Esophagus squamous epithelium (tissue), 5 donors: ENCODE measurements around the gene DSG4. TPM values are rescaled to one million over a fixed set of nuclear protein-coding genes. Genes with fewer than 3 reads are reported as not detected.

Experiments used
- DNase-seq: peaks from one replicate; lab custom pipeline; 2025; lab: John Stamatoyannopoulos, UW
- H3K27ac ChIP-seq, 4 donors: fragments of 200-600 bp; sonication (generic); one replicate each; pipeline ENCODE4 v1.5.1; 2016 to 2019; ENCODE audit warnings: mild to moderate bottlenecking in 1 of 4
- H3K27me3 ChIP-seq, 4 donors: fragments of 200-600 bp; sonication (generic); 1 replicate in 3 of 4; 2 replicates in 1 of 4; pipeline versions ENCODE4 v1.5.1 to v1.6.0; 2017 to 2021; ENCODE audit warnings: antibody characterized with exemption in 1 of 4
- H3K36me3 ChIP-seq, 3 donors: fragments of 200-600 bp; sonication (generic); one replicate each; pipeline ENCODE4 v1.5.1; 2016 to 2019
- H3K4me1 ChIP-seq, 3 donors: fragments of 200-600 bp; sonication (generic); one replicate each; pipeline ENCODE4 v1.5.1; 2017 to 2019
- H3K4me3 ChIP-seq, 4 donors: fragments of 200-600 bp; sonication (generic); 1 replicate in 3 of 4; 2 replicates in 1 of 4; pipeline ENCODE4 v1.5.1; 2016 to 2019; ENCODE audit warnings: mild to moderate bottlenecking in 2 of 4, moderate library complexity in 1 of 4
- H3K9me3 ChIP-seq, 3 donors: fragments of 200-600 bp; sonication (generic); one replicate each; pipeline ENCODE4 v1.5.1; 2016 to 2019
- POLR2A ChIP-seq, 4 donors: fragments of 450-650 bp; IDR thresholded peaks; one replicate each; pipeline ENCODE4 v1.6.1; 2017; ENCODE audit warnings: antibody characterized with exemption in 4 of 4, mild to moderate bottlenecking in 4 of 4, moderate library complexity in 3 of 4
- WGBS, 2 donors: methylation state at CpG; one replicate each; pipeline ENCODE4 v1.1.5; 2018; 5-methylcytosine and 5-hydroxymethylcytosine counted together
- intact Hi-C: fragments of 100-400 bp; cut with DNase I; formaldehyde crosslinking; loops from one replicate; pipeline ENCODE4 v1.15.0; 2022
- total RNA-seq, 4 donors: library from RNA; depleted of rRNA; stranded (reverse); fragments of >200 nt; gene quantifications; one replicate each; pipeline ENCODE4 v1.1.0, GENCODE V29; 2016
- TF ChIP-seq, protein P1 (sequence below), 6 experiments: fragments of 450-650 bp in 4 of 6; fragments of 200-600 bp in 2 of 6; sonication (generic) in 2 of 6; IDR thresholded peaks; one replicate each; pipeline ENCODE4 v1.5.1; 2016 to 2019; ENCODE audit warnings: antibody characterized with exemption in 6 of 6, mild to moderate bottlenecking in 4 of 6, moderate library complexity in 4 of 6
- donor health status: DM: yes; HTN: yes; CAD: no.

Gene DSG4
- total RNA-seq, 4 donors from 2014 or later, result not detected

DNA sequence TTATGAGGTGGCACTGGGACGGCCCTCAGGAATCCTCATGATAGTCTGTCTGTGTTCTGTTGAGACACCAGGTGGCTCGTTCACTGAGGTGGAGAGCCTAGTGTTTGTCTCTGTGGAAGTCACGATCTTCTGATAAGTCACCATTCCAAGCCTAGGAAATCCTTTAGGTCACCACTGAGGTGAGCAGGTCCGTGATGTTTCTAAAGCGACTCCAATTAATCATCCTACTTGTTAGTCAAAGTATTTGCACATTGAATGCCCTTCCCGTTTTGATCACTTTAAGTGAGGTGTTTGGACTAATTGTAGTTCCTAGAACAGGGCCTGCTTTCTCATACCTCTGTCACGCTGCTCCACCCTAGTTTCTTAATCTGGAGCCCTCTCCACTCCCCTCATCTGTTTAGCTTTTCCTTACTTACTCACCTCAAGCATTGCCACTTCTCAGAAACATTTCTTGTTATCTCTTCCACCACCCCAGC is 42.9 kb downstream of the DSG4 start:
- no peaks in the 10 kb centered on the region for H3K27me3 ChIP-seq
- TF ChIP-seq POLR2A (IDR thresholded peaks at IDR 0.05), result no peak
- TF ChIP-seq, protein P1, sequence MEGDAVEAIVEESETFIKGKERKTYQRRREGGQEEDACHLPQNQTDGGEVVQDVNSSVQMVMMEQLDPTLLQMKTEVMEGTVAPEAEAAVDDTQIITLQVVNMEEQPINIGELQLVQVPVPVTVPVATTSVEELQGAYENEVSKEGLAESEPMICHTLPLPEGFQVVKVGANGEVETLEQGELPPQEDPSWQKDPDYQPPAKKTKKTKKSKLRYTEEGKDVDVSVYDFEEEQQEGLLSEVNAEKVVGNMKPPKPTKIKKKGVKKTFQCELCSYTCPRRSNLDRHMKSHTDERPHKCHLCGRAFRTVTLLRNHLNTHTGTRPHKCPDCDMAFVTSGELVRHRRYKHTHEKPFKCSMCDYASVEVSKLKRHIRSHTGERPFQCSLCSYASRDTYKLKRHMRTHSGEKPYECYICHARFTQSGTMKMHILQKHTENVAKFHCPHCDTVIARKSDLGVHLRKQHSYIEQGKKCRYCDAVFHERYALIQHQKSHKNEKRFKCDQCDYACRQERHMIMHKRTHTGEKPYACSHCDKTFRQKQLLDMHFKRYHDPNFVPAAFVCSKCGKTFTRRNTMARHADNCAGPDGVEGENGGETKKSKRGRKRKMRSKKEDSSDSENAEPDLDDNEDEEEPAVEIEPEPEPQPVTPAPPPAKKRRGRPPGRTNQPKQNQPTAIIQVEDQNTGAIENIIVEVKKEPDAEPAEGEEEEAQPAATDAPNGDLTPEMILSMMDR (IDR thresholded peaks at IDR 0.05), result peak in 1 of 6 experiments; percentile 31
- peaks cover 0 to 53% (median 0%) of the 10 kb centered on the region in 3 donors for H3K4me1 ChIP-seq
- no peak overlapping the region for H3K4me3 ChIP-seq
- WGBS, 2 donors, result 33 to 41% methylated on average over 7 of the region's 7 CpGs
- H3K9me3 ChIP-seq, result no peaks in the 10 kb centered on the region
- H3K36me3 ChIP-seq, result no peaks in the 10 kb centered on the region
- no peak for DNase-seq
- intact Hi-C loops, result no loop called here
- peak overlapping the region; percentile 60 to 91 (median 77) for H3K27ac ChIP-seq

DNA sequence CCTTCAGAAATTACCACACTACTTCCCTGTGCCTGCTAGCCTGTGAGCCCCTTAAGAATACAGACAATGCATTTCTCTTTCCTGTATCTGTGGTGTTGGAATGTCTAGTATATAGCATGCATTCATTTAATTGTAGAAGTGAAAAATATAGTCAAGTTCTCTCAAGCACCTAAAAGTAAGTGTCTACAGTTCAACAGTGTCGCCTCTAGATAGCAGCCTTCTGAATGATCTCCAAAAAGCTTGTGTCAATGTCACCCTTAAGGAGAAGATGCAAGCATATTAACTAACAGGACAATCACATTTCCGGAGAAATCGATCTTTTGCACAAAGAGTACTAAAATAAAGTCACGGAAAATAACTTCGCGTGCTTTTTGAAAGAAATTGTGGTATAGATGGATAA is 43.5 kb downstream of the DSG4 start:
- H3K9me3 ChIP-seq, result no peaks in the 10 kb centered on the region
- intact Hi-C loops, result no loop called here
- H3K4me1 ChIP-seq, result peaks cover 0 to 58% (median 0%) of the 10 kb centered on the region in 3 donors

DNA sequence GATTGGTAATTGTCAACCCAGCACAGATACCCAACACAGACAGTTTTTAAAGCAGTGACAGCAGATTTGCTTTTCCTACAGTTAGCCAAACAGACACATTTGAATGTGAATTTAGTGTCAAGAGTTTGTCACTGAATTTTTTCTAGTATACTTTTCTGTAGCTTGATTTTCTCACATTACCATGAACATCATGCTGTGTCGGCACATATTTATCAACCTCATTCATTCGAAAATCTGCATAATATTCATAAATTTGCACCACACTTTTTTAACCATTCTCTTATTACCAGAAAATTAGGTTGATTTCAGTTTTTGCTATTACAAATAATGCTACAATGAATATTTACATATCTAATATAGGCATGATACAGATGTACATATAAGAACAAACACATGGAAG is 43.9 kb downstream of the DSG4 start:
- Histone ChIP-seq H3K4me1 (peaks cover 0 to 60% (median 0%) of the 10 kb centered on the region in 3 donors), H3K4me3 (no peak overlapping the region), H3K27me3 (no peaks in the 10 kb centered on the region), H3K36me3 (no peaks in the 10 kb centered on the region), H3K9me3 (no peaks in the 10 kb centered on the region), H3K27ac (peak overlapping the region; percentile 60 to 91 (median 77))
- DNase-seq, result no peak
- no peak for TF ChIP-seq POLR2A (IDR thresholded peaks at IDR 0.05)
- TF ChIP-seq, protein P1 (IDR thresholded peaks at IDR 0.05), result no peak
- 75 to 82% methylated on average over 2 of the region's 2 CpGs for WGBS, 2 donors
- intact Hi-C loops, result no loop called here

More for the DNA sequence above, 43.5 kb downstream of the DSG4 start:
- TF ChIP-seq POLR2A (IDR thresholded peaks at IDR 0.05), result no peak
- TF ChIP-seq, protein P1 (IDR thresholded peaks at IDR 0.05), result no peak
- Histone ChIP-seq H3K27me3 (no peaks in the 10 kb centered on the region), H3K27ac (peak overlapping the region; percentile 60 to 91 (median 77)), H3K36me3 (no peaks in the 10 kb centered on the region), H3K4me3 (no peak overlapping the region)
- DNase-seq, result no peak
- WGBS, 2 donors, result 79 to 88% methylated on average over 6 of the region's 6 CpGs

DNA sequence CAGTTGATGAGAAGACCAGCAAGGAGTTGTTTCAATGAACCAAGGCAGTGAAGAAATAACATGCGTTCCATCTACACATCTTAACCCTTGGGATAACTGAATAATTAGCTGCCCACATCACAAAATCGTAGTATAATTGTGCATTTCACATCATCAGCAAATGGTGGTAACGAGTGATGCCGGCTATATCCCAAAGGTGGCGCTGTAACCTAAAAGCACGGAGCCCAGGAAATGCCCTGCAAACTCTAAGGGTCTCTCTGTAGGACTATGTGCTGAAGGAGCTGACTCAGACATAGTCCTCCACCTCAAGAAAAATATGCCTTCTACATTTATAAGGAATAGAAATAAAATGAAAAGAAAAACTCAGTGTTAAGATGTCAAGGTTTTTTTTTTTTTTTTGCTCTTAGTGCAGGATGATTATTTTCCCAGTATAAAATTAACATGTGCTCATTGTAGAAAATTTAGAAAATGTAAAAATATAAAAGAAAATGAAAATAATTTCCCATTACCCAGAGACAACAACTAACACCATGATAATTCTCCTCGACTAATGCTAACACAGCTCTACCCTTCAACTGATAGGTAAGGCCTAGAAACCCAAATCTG is 47.9 kb downstream of the DSG4 start:
- DNase-seq, result no peak
- H3K4me3 ChIP-seq, result peak overlapping the region; percentile 34 to 57 (median 43)
- peaks cover 0 to 74% (median 0%) of the 10 kb centered on the region in 3 donors for H3K4me1 ChIP-seq
- no peaks in the 10 kb centered on the region for H3K36me3 ChIP-seq
- WGBS, 2 donors, result 12 to 23% methylated on average over 7 of the region's 7 CpGs
- intact Hi-C loops, result no loop called here
- TF ChIP-seq, protein P1 (IDR thresholded peaks at IDR 0.05), result peak in 5 of 6 experiments; percentile 53 to 88 (median 68)
- no peak for TF ChIP-seq POLR2A (IDR thresholded peaks at IDR 0.05)
- H3K27me3 ChIP-seq, result no peaks in the 10 kb centered on the region
- H3K9me3 ChIP-seq, result no peaks in the 10 kb centered on the region
- peak overlapping the region in 3 of 4 donors; percentile 88 to 91 (median 89) for H3K27ac ChIP-seq

DNA sequence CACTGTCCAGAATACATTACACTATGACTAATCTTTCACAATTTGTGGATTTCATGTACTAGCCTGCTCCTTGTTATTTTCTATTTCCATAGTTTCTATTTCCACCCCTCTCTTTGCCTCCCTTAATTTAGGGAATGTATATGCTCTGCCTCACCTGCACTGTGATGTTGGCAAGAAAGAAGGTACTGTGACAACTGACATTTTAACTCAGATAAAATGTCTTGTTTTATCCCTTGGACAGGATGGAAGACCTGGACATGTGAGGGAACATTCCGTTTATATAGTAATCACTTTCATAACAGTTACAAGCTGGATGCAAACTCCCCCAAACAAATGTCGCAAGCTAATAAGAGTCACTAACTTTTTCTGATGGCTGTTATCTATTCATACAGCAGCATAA is 49.4 kb downstream of the DSG4 start:
- intact Hi-C loops, result no loop called here
- DNase-seq, result no peak
- peak overlapping the region; percentile 34 to 57 (median 43) for H3K4me3 ChIP-seq
- no peaks in the 10 kb centered on the region for H3K36me3 ChIP-seq
- H3K9me3 ChIP-seq, result no peaks in the 10 kb centered on the region
- no peaks in the 10 kb centered on the region for H3K27me3 ChIP-seq
- H3K4me1 ChIP-seq, result peaks cover 0 to 72% (median 5%) of the 10 kb centered on the region in 3 donors
- peak overlapping the region; percentile 78 to 91 (median 88) for H3K27ac ChIP-seq
- TF ChIP-seq, protein P1 (IDR thresholded peaks at IDR 0.05), result no peak
- TF ChIP-seq POLR2A (IDR thresholded peaks at IDR 0.05), result no peak
- WGBS, 2 donors, result 33 to 45% methylated on average over 2 of the region's 2 CpGs
